Endometrium (tissue), 2 donors: Measurements from ENCODE around the gene SMAD7.
"Not testable (repeated sequence)": the region's sequence is repeated elsewhere in the genome, so short reads cannot be mapped to it uniquely, and the experiment has no call there.

Source experiments
- FAIRE-seq: peaks from 2 replicates; lab custom pipeline; 2012; peaks lifted over from hg19 to GRCh38; lab: Jason Lieb, UNC
- donor health status: control.
- donor health status: control.

Gene SMAD7

GRCh38 chr18:48877941-48878340, 72.8 kb downstream of the SMAD7 start:
- no peak for FAIRE-seq

- no peak for FAIRE-seq
Observed at GRCh38 chr18:48876590-48876989, 74.2 kb downstream of the SMAD7 start.

- no peak for FAIRE-seq
Observed at GRCh38 chr18:48875942-48876511, 74.7 kb downstream of the SMAD7 start.

DNA sequence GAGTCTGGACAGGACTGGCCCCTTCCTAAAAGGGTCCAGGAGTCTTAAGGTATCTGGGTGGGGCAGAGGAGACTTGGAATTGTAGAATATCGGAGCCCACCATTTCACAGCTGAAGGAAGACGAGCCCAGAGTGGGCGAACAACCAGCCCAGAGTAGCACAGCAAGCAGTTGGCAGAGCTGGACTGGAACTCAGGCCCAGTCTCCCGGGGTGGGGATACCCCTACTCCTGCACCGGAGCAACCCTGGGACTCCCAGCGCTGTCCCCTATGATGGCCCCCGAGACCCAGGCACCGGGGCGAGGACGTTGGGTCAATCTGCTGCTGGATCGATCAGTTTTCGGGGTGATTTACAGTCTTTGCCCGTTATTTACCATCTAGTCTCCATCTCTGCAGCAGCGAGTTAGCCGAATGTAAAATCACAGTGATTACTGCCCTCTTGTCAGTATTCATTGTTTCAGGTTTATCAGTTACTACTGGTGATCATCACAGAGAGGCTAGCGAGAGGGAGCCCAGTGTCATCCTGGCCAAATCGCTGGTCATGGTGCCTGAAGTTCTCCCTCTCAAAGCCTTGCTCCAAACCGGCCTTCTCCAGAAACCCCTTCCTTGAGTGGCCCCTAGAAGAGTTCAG, 75.3 kb downstream of the SMAD7 start:
- FAIRE-seq, result no peak

- no peak for FAIRE-seq
Observed at GRCh38 chr18:48874701-48875162, 76.0 kb downstream of the SMAD7 start.

- FAIRE-seq, result no peak
Observed at GRCh38 chr18:48874233-48874632, 76.5 kb downstream of the SMAD7 start.

- no peak for FAIRE-seq
Observed at GRCh38 chr18:48872234-48873145, 78.3 kb downstream of the SMAD7 start.

DNA sequence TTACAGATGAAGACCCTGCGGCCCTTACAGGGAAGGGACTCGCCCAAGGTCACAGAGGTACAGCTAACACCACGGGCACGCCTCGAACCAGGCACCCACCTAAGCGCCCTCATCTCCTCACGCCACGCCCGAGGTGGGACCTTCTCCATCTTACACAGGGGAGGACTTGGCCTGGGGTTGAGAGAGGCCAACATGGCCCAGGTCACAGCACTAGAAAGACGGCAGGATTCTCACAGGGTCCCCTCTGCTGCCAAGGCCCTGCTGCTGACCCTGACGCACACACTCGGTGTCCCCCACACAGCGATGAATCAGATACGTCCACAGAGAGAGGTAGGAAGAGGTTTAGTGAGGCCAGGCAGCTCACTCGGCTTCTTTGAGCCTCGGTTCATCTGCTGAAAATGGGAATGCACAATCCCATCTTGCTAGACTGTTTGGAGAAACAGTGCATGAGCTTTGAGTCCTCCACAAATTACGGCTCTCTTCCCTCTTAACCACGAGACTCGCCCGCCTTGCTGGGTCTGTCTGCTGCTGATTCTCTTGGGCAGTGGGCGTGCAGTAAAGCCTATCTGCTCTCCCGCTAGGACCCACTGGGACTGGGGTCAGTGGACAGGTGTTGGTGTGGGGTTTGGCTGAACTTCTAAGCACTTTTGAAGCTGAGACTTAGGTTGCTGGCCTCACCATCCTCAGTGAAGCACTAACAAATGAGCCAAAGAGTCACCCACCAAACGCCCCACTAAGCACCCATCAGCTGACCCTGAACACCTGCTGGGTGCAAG, 79.2 kb downstream of the SMAD7 start:
- no peak for FAIRE-seq

GRCh38 chr18:48870926-48871325, 79.8 kb downstream of the SMAD7 start:
- FAIRE-seq, result not testable (repeated sequence)
